Stimulated activated CD8-positive, alpha-beta memory T cell treated with anti-CD3 and anti-CD28 coated beads, Interleukin-15, amount 100 ng/mL, for 1 hour (primary cell): ENCODE data around the gene SSR1.
"Not testable (repeated sequence)": the region's sequence is repeated elsewhere in the genome, so short reads cannot be mapped to it uniquely, and the experiment has no call there.

Experiments
- DNase-seq: peaks from one replicate; pipeline ENCODE4 v3.0.0-alpha.2; 2020; ENCODE audit warnings: low read depth

Gene SSR1

DNA sequence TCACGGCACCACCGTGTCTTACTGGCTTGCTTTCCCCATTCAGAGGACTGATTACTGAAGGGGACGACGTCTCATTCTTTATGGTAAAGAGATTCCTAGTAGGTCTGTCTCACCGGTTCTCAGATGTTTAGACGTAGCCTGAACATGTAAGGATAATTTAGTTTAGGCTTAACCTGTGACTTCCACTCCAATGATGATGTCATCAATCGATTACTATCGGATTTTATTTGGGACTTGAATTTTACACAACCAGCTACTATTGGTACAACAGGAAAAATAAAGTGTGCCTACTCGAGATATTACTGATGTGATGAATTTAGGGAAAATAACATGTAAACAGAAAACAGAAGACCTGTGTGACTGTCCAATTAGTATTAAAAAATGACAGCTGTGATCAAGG lies 4.5 kb upstream of the SSR1 start:
- DNase-seq, result no peak

DNA sequence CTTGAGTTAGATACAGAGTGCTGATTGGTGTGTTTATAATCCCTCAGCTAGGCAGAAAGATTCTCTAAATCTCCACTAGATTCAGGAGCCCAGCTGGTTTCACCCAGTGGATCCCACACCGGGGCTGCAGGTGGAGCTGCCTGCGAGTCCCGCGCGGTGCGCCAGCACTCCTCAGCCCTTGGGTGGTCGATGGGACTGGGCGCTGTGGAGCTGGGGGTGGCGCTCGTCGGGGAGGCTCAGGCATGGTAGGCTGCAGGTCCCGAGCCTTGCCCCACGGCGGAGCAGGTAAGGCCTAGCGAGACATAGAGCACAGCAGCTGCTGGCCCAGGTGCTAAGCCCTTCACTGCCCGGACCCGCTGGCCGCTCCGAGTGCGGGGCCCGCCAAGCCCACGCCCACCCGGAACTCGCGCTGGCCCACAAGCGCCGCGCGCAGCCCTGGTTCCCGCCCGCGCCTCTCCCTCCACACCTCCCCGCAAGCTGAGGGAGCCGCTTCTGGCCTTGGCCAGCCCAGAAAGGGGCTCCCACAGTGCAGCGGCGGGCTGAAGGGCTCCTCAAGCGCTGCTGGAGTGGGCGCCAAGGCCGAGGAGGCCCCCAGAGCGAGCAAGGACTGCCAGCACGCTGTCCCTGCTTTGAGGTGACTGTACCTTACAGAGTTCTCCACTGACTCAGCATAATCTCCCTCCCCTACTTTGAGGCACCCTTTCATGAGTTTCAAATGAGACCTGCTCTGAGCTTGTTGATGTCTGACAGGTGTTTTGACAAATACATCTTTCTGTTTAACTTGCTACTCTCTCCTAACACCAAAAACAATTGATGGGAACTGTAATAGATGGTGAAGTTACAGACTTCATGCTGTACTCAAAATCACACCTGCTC lies 3.9 kb upstream of the SSR1 start:
- no peak for DNase-seq

DNA sequence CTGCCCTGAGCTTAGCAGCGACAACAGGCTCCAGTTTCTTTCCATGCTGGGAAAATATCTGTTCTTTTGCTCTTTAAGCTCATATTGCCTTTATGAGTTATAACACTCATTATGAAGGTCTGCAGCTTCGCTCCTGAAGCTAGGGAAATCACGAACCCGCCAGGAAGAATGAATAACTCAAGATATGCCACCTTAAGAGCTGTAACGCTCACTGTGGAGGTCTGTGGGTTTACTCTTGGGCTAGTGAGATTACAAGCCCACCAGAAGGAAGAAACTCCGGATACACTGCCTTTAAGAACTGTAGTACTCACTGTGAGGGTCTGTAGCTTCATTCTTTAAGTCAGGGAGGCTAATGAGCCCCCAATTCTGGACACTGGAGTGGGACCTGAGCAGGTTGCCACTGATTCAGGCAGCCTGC lies 3.0 kb upstream of the SSR1 start:
- no peak for DNase-seq

DNA sequence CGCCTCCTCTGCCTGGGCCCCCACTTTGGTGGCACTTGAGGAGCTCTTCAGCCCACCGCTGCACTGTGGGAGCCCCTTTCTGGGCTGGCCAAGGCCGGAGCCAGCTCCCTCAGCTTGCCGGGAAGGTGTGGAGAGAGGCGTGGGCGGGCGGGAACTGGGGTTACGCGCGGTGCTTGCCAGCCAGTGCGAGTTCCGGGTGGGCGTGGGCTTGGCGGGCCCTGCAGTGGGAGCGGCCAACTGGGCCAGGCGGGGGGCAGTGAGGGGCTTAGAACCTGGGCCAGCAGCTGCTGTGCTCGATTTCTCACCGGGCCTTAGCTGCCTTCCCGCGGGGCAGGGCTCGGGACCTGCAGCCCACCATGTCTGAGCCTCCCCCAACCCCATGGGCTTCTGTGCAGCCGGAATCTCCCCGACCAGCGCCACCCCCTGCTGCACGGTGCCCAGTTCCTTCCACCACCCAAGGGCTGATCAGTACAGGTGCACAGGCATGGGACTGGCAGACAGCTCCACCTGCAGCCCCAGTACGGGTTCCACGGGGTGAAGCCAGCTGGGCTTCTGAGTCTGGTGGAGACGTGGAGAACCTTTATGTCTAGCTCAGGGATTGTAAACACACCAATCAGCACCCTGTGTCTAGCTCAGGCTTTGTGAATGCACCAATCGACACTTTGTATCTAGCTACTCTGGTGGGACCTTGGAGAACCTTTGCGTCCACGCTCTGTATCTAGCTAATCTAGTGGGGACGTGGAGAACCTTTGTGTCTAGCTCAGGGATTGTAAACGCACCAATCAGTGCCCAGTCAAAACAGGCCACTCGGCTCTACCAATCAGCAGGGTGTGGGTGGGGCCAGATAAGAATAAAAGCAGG lies 2.3 kb upstream of the SSR1 start:
- not testable (repeated sequence) for DNase-seq

DNA sequence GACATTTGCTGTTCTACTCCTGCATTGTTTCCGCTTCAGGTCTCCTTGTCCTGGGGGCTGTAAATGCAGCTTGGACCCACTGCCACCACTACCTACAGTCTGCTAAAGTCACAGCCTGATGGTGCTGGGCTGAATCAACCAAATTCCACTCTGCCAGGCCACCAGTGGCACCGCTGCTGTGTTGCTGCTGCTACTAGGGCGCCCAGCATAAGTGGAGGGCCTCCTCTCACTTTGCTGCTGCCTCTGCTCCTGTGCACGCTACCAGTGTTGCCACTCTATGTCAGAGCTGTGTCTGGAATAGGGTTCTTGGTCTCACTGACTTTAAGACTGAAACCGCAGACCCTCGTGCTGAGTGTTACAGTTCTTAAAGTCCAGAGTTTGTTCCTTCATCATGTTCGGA lies 1.4 kb upstream of the SSR1 start:
- DNase-seq, result no peak

DNA sequence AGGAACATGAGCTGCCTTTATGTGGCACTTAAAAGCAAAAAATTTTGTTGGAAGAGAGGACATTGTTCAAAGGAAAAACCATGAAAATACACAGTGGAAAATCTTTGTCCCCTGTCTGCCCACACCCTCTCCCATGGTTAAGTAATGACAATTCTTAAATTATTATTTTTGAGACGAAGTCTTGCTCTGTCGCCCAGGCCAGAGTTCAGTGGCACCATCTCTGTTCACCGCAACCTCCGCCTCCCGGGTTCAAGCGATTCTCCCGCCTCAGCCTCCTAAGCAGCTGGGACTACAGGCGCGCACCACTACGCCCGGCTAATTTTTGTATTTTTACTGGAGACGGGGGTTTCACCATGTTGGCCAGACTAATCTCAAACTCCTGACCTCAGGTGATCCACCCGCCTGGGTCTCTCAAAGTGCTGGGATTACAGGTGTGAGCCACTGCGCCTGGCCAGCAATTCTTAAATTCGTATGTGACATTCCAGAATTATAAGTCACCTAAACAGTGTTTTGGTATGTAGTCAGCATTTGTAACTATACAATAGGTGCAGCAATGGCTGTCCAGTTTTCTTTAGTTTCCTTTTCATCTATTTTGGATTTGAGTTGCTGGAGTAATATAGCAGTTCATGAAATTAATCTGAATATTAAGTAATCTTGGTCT lies 636 bp upstream of the SSR1 start:
- no peak for DNase-seq

DNA sequence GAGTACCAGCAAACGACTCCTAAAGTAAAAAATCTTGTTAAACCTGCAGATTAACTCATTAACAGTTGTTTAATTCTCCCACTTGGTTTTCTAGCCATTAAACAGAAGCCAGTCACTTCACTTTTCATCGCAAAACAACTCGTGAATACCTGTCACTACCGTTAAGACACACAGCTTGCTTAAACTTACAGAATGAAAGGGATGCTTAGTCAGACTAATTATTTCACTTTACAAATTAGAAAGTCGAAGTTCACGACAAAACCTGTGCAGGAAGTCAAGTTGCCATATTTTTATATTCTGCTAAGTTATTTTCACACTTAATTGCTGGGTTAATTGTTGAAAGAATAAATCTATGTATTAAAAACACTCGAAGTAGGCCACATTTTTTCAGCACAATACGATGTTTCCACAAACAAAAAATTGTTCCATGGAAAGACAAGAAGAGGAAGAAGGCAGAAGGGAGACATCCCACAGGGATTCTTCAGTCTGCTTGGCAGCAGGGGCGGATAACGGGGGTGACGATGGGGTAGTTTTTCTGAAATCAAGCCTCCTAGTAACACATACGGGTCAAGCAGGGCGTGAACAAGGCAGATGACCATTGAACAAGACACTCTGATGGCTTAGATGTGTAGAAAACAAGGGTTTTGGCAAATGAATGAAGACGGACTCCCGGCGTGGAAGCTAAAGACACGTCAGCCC lies 933 bp downstream of the SSR1 start:
- DNase-seq, result no peak

DNA sequence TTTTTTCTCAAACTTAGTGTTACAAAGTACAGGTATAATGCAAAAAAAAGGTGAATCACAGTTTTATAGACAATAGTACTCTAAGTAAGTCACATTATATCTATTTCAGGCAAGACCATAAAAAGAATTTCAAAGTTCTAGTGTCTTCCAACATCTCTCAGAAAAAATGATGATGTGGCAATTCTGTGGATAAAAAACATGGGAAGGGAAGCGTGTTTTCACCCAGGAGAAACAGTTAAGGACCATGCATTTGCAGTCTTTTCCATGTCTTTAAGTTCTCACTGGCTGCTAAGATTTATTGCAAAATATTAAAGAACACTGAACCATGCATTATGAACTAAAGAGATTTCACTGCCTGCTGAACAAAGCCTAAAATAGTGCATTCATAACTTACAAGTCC lies 1.8 kb downstream of the SSR1 start:
- no peak for DNase-seq

DNA sequence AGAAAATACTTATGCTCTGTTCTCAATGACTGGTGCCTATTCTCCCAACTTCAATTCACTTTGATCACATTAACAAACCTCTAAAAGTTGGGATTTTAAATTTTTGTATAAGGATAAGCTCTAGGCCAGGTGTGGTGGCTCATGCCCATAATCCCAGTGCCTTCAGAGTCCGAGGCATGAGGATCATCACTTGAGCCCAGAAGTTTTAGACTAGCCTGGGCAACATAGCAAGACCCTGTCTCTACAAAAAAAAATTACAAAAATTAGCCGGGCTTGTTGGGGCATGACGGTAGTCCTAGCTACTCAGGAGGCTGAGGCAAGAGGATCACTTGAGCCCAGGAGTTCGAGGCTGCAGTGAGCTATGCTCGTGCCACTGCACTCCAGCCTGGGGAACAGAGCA lies 3.9 kb downstream of the SSR1 start:
- DNase-seq, result no peak

DNA sequence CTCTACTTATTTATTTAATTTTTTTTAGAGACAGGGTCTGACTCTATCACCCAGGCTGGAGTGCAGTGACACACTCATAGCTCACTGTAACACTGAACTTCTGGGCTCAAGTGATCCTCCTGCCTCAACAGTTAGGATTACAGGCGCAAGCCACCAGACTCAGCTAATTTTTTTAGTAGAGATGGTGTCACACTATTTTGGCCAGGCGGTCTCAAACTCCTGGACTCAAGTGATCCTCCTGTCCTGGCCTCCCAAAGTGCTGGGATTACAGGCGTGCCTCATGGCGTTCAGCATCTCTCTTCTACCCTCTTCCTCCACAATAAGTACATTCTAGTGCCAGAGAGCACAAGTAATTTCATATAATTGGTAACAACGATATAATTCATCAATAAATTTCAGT lies 5.5 kb downstream of the SSR1 start:
- DNase-seq, result no peak

DNA sequence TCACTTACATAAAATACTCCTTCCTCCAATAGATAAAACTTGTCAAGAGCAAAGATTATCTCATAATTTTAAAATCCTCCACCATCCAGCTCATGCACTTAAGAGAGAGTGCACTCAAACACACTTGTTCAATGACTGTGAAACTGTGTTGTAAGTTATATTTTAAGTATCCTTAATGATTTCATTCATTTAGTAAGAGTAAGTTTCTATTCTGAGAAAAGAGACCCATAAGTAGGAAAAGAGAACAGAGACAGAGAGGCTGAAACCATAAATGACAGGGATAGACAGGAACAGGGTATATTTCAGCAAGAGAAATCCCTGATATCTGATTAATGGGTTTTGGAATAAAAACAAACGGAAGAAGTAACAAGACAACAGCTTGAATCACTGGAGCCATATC lies 8.2 kb downstream of the SSR1 start:
- no peak for DNase-seq

DNA sequence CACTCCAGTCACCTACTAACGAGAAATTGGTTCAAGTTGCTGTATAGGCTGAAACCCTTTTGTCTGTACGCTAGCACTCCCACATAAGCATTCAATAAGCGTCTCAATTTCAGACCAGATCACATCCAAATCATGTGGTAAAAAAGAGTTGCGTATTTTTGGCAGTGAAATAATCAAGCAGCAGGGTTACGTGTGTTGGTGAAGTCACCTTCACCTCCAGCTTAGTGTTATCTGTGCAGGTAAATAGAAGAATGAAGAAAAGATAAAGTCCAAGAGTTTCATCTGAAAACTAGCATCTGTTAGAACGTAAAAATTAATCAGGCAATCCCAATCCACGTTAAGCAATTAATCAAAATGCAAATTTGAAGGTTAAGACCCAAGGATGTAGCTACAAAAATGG lies 11.3 kb downstream of the SSR1 start:
- no peak for DNase-seq

DNA sequence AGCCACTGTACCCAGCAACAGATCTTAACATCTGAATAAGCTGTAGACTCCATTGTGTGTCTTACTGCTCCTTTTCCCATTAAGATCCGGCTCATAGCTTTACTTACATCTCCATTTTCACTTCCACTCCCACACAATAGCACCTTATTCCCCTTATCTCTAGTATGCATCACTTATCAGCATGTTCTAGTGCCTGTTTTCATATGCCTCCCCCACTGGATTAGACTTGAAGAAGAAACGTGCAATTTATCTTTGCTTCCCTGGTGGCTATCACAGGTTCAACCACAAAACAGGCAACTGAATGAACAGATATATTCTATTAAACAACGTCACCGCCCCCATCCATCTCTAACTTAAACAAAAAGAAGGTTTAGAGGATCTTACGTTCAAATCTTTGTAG lies 12.1 kb downstream of the SSR1 start:
- DNase-seq, result no peak

DNA sequence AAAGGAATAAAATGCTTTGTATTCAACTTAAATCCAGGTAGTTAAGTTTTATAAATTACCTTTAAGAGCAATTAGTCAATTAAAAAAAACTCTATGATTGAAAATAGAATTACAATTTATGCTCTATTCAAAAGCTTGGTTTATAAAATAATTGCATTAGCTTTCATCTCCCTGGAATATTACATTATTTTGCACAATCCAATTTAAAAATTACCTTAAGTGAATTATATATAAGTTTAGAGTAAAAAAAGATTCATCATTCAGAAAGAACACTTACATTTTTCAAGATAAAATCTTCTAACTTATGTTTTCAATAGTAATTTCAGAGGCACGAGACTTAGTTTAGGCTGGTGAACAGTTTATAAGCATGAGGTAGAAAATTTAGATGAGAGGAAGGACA lies 14.9 kb downstream of the SSR1 start:
- DNase-seq, result no peak

DNA sequence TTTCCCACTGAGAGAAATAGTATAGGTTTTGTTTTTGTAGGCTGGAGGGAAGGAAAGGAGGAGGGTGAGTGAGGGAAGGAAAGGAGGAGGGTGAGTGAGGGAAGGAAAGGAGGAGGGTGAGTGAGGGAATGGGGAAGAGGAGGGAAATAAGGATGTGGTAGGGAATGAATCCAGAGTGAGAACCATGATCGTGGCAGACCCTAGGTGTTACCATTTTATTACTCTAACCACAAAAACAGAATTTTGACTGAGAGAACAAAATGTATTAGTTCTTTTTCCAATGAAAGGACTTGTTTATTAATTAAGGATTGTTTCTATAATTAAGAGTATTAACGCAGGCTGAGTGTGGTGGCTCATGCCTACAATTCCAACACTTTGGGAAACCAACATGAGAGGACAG lies 16.4 kb downstream of the SSR1 start:
- no peak for DNase-seq

DNA sequence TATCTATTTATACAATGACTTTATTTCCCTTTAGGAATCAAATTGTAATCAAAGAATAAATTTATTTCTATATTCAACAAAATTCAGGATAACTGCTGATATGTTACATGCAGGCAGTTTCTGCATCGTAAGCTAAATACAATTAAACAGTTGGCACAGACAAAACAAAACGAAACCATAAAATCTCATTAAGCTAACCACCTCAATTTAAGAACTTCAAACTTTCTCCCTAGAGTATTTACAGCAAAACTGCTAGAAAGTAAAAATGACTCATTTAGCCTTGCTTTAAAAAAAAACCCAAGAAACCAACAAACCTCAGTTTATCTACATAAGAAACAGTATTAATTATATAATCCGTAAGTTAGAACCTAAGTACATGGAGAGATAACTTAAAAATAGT lies 17.1 kb downstream of the SSR1 start:
- DNase-seq, result no peak

DNA sequence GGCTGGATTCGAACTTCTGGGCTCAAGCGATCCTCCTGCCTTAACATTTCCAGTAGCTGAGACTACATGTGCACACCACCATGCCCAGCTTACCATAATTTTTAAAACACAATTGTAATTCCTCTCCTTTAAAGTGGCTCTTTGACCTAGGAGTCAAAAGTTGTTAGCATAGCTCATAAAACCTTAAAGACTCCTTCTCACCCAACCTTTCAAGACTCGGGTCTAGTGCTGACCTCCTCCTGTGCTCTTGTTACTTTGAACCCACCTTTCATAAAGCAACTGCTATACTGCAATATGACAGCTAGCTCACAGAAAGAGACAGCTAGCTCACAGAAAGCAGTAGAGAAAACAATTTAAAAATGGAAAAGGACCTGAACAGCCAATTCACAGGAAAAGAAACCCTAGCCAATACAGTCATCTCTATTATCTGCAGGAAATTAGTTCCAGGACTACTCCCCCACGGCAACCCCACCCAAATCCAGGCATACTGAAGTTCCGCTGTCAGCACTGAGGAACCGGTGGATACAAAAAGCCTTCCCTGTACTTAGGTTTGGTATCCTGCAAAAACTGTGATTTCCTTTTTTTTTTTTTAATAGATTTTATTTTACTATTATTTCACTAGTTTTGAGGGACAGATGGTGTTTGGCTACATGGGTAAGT lies 20.3 kb downstream of the SSR1 start:
- no peak for DNase-seq

DNA sequence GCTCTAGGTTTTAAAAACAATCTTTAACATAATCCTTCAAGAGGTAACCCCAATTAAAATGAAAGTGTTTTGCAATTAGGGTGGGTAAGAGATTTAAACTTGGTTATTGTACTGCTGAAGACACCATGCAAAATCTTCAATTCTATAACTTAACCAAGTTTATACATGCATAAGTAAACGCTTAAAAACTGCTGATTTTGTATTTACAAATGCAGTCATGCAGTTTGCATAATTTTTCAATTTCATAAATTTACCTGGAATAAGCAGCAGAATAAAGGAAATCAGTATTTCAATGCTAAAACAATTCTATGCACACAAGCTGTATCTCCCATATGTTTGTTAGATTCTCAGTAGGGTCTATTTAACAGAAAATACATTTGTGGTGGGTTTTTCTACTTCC lies 22.9 kb downstream of the SSR1 start:
- DNase-seq, result no peak

DNA sequence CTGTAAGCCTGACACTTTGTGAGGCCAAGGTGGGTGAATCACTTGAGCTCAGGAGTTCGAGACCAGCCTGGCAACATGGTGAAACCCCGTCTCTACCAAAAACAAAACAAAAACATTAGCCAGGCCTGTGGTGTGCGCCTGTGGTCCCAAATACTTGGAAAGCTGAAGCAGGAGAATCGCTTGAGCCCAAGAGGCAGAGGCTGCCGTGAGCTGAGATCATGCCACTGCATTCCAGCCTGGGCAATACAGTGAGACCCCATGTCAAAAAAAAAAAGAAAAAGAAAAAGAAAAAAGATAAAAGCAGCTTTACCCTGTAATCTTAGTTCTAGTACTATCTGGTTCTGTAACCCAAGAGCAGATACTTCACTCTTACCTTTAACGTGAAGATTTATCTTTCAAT lies 27.6 kb downstream of the SSR1 start:
- no peak for DNase-seq

DNA sequence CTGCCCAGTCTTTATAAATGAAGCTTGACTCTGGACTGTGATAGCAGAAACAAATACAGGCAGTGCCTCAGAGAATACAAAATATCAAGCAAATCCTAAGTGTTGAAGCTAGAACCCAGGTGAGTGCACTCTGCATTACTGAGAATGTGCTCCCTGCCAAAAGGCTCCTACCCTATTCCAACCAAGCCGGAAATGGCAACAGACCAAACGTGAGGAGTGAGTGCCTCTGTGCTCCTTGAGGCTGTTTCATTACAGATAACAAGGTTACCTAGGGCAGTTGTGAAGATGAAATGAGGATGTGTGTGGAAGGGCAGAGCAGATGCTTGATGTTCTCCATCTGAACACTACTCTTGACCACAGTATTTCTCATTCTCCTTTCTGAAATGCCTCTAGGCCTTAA lies 29.3 kb downstream of the SSR1 start:
- DNase-seq, result no peak

DNA sequence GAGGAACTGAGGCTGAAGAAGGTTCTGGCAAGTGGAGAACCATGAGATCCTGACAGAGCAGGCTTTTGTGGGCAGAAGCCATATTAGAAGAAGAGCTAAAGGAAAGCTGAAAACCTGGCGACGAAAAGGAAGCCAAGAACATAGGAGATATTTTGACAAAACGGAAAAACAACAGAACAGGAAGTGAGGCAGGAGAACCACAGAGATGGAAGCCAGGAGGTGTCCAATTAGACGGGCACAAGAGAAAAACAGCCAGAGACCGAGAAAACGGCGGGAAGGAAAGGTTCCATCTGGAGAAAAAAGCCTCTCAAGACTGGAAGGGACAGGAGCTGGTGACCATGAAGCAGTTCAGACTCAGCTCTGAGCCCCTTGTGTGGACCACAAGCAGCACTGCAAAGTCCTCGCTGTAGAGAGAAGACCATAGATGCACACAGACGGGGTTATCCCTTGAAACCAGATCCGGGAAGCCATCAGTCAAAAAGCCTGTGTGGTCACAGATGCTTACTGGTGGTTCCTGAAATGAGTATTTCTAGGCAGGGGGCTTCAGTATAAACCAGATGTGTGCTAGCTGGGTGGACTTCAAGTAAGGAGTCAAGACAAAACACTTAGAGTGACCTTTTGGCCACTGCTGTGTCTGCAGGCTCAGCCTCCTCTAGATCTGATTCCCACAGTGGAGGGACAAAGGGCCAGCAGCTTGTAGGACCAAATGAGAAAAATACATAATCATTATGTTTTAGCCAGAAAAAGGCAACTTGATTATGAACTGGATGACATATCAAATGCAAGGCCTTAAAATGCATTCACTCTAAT lies 30.7 kb downstream of the SSR1 start:
- no peak for DNase-seq
